OCI-LY7 (cell line): Measurements from ENCODE around the gene EDEM1. TPM values are rescaled to one million over a fixed set of nuclear protein-coding genes. Genes with fewer than 3 reads are reported as not detected.

Experiments
- BruUV-seq: library from RNA; stranded (reverse); fragments of 400-500 nt; replicated peaks from 2 replicates; lab custom pipeline; 2021; lab: Mats Ljungman, UMichigan
- CTCF ChIA-PET: fragments of 300-600 bp; sonication (Branson Sonifier 250); formaldehyde crosslinking; loops from one replicate; lab custom pipeline; 2022; ENCODE audit warnings: antibody characterized with exemption; ENCODE audit not compliant: unreplicated experiment; lab: Charles Lee
- POLR2A ChIA-PET: fragments of 300-600 bp; sonication (Branson Sonifier 250); formaldehyde crosslinking; loops from one replicate; lab custom pipeline; 2022; ENCODE audit warnings: antibody characterized with exemption; lab: Charles Lee
- DNase-seq: peaks from one replicate; pipeline ENCODE4 v3.0.0-alpha.2; 2015; ENCODE audit warnings: low spot score
- H2AFZ ChIP-seq: fragments of 200-600 bp; sonication (generic), shearing (Covaris generic); 2 replicates; pipeline ENCODE4 v1.6.1; 2014; ENCODE audit warnings: mild to moderate bottlenecking, antibody characterized with exemption, low read length, moderate library complexity
- H3K27ac ChIP-seq: fragments of 200-600 bp; sonication (generic); 2 replicates; pipeline ENCODE4 v1.5.1; 2014; ENCODE audit warnings: mixed run types, low read depth, mild to moderate bottlenecking, moderate library complexity, low read length, inconsistent platforms; ENCODE audit not compliant: poor library complexity, severe bottlenecking
- H3K36me3 ChIP-seq: fragments of 200-600 bp; sonication (generic); 2 replicates; pipeline ENCODE4 v1.6.1; 2014; ENCODE audit warnings: mild to moderate bottlenecking, antibody characterized with exemption, low read length, moderate library complexity, mixed read lengths; ENCODE audit not compliant: insufficient read depth
- H3K4me1 ChIP-seq: fragments of 200-600 bp; sonication (generic); 2 replicates; pipeline ENCODE4 v1.5.1; 2014; ENCODE audit warnings: mild to moderate bottlenecking, low read length; ENCODE audit not compliant: insufficient read depth, poor library complexity, severe bottlenecking
- H3K4me2 ChIP-seq: fragments of 200-600 bp; sonication (generic); 2 replicates; pipeline ENCODE4 v1.6.1; 2014; ENCODE audit warnings: mild to moderate bottlenecking, low read length
- H3K4me3 ChIP-seq: fragments of 200-600 bp; sonication (generic); 2 replicates; pipeline ENCODE4 v1.5.1; 2014; ENCODE audit warnings: mild to moderate bottlenecking, low read depth, low read length; ENCODE audit not compliant: poor library complexity, severe bottlenecking
- H3K79me2 ChIP-seq: fragments of 200-600 bp; sonication (generic); 2 replicates; pipeline ENCODE4 v1.6.1; 2016; ENCODE audit warnings: low read depth, mild to moderate bottlenecking, low read length, moderate library complexity, mixed read lengths; ENCODE audit not compliant: insufficient read depth
- H3K9me2 ChIP-seq: fragments of 200-600 bp; sonication (generic); 2 replicates; pipeline ENCODE4 v1.6.1; 2016; ENCODE audit warnings: mild to moderate bottlenecking, low read length, mixed read lengths; ENCODE audit not compliant: insufficient read depth
- H3K9me3 ChIP-seq: fragments of 200-600 bp; sonication (generic); 2 replicates; pipeline ENCODE4 v1.6.1; 2014; ENCODE audit warnings: mild to moderate bottlenecking, mixed run types, low read length, mixed read lengths
- H4K20me1 ChIP-seq: fragments of 200-600 bp; sonication (generic); 2 replicates; pipeline ENCODE4 v1.6.1; 2014; ENCODE audit warnings: mild to moderate bottlenecking, antibody characterized with exemption, low read length, moderate library complexity, mixed read lengths; ENCODE audit not compliant: insufficient read depth
- CTCF ChIP-seq: fragments of 200-600 bp; sonication (generic); conservative IDR thresholded peaks from 2 replicates; pipeline ENCODE4 v1.5.1; 2014; ENCODE audit warnings: mild to moderate bottlenecking, antibody characterized with exemption, low read length, moderate library complexity, mixed read lengths
- EZH2phosphoT487 ChIP-seq: fragments of 200-600 bp; sonication (generic); IDR thresholded peaks from 2 replicates; pipeline ENCODE4 v1.6.1; 2018; ENCODE audit warnings: low read depth, borderline replicate concordance, mild to moderate bottlenecking, mixed run types, antibody characterized with exemption, low read length, moderate library complexity, mixed read lengths
- intact Hi-C: fragments of 100-400 bp; cut with micrococcal nuclease; formaldehyde crosslinking; loops from one replicate; pipeline ENCODE4 v1.10.0; 2022; ENCODE audit not compliant: unreplicated experiment
- total RNA-seq, 2 experiments: library from RNA; depleted of rRNA in 1 of 2; stranded (reverse); fragments of >200 nt in 1 of 2; shearing (Covaris generic) in 1 of 2; gene quantifications; 2 replicates each; pipeline ENCODE4 v1.2.3, GENCODE V29; 2014 to 2022

The EDEM1 gene
- total RNA-seq, 2 experiments from 2014 or later: 186 to 337 TPM

GRCh38 chr3:5222283-5223005, 34.9 kb downstream of the EDEM1 start:
- Histone ChIP-seq H2AFZ (no peak overlapping the region), H3K4me3 (no peak overlapping the region), H4K20me1 (no peaks in the 10 kb centered on the region), H3K4me1 (no peaks in the 10 kb centered on the region), H3K9me3 (no peaks in the 10 kb centered on the region), H3K36me3 (peaks cover 55% of the 10 kb centered on the region), H3K27ac (no peak overlapping the region), H3K9me2 (no peaks in the 10 kb centered on the region), H3K4me2 (no peak overlapping the region), H3K79me2 (no peaks in the 10 kb centered on the region)
- intact Hi-C loops: no loop called here
- no peak for DNase-seq
- POLR2A ChIA-PET: interaction anchor here (0.6 to 0.7 kb wide), 2 partner anchors 86 to 126 kb away, joined by 3 read pairs; no protein-coding TSS in a partner anchor
- no TSS peak for BruUV-seq
- CTCF ChIA-PET: no interaction called here
- TF ChIP-seq CTCF (no peak), EZH2phosphoT487 (no peak)

- no peaks in the 10 kb centered on the region for H3K9me2 ChIP-seq
- H2AFZ ChIP-seq: no peak overlapping the region
- no peak overlapping the region for H3K27ac ChIP-seq
- TF ChIP-seq EZH2phosphoT487: no peak
- TF ChIP-seq CTCF: peak; percentile 72
- H3K9me3 ChIP-seq: no peaks in the 10 kb centered on the region
- peak; percentile 49 for DNase-seq
- POLR2A ChIA-PET: interaction anchor here (0.6 kb wide), 1 partner anchor 1196 kb away, joined by 3 read pairs; no protein-coding TSS in a partner anchor
- no peak overlapping the region for H3K4me2 ChIP-seq
- H3K4me3 ChIP-seq: no peak overlapping the region
- intact Hi-C loops: loop anchor here (5.0 kb wide), 1 partner anchor 201 kb away; no protein-coding TSS in a partner anchor
- no peaks in the 10 kb centered on the region for H4K20me1 ChIP-seq
- no TSS peak for BruUV-seq
- peaks cover 13% of the 10 kb centered on the region for H3K36me3 ChIP-seq
- H3K4me1 ChIP-seq: peaks cover 9% of the 10 kb centered on the region
- CTCF ChIA-PET: no interaction called here
- H3K79me2 ChIP-seq: no peaks in the 10 kb centered on the region
Observed at GRCh38 chr3:5226783-5227182, 39.3 kb downstream of the EDEM1 start.

- DNase-seq: no peak
- Histone ChIP-seq H3K4me1 (peaks cover 9% of the 10 kb centered on the region), H3K36me3 (peaks cover 3% of the 10 kb centered on the region), H4K20me1 (no peaks in the 10 kb centered on the region), H3K9me2 (no peaks in the 10 kb centered on the region), H3K4me3 (no peak overlapping the region), H3K27ac (no peak overlapping the region), H2AFZ (no peak overlapping the region), H3K4me2 (no peak overlapping the region), H3K79me2 (no peaks in the 10 kb centered on the region), H3K9me3 (no peaks in the 10 kb centered on the region)
- TF ChIP-seq CTCF: no peak
- TF ChIP-seq EZH2phosphoT487: no peak
- CTCF ChIA-PET: no interaction called here
- no TSS peak for BruUV-seq
- intact Hi-C loops: loop anchor here (5.0 kb wide), 1 partner anchor 199 kb away; no protein-coding TSS in a partner anchor
- POLR2A ChIA-PET: interaction anchor here (0.6 kb wide), 1 partner anchor 1056 kb away, joined by 3 read pairs; no protein-coding TSS in a partner anchor
Observed at GRCh38 chr3:5227812-5228211, 40.3 kb downstream of the EDEM1 start.
